GM21529 (cell line): ENCODE results near the gene WDR64.
A peak's percentile ranks its signal among the peaks of the same experiment; 100 is the strongest.

Source experiments
- ATAC-seq: cut with Tn5 transposase; IDR thresholded peaks from one replicate; pipeline ENCODE4 v1.9.1; 2021; ENCODE audit not compliant: unreplicated experiment

The WDR64 gene

GRCh38 chr1:241630899-241631298, 21.2 kb upstream of the WDR64 start:
- ATAC-seq, result no peak

GRCh38 chr1:241631674-241632073, 20.4 kb upstream of the WDR64 start:
- no peak for ATAC-seq

- ATAC-seq, result no peak
Observed at GRCh38 chr1:241632987-241633386, 19.1 kb upstream of the WDR64 start.

- no peak for ATAC-seq
Observed at GRCh38 chr1:241635556-241636152, 16.4 kb upstream of the WDR64 start.

GRCh38 chr1:241636291-241636690, 15.8 kb upstream of the WDR64 start:
- no peak for ATAC-seq

- ATAC-seq, result no peak
Observed at GRCh38 chr1:241637046-241637590, 15.0 kb upstream of the WDR64 start.

- no peak for ATAC-seq
Observed at GRCh38 chr1:241637604-241638003, 14.5 kb upstream of the WDR64 start.

GRCh38 chr1:241638099-241638682, 13.9 kb upstream of the WDR64 start:
- no peak for ATAC-seq

GRCh38 chr1:241638909-241639622, 13.0 kb upstream of the WDR64 start:
- ATAC-seq, result peak; percentile 10

GRCh38 chr1:241639623-241640148, 12.4 kb upstream of the WDR64 start:
- peak; percentile 49 for ATAC-seq

GRCh38 chr1:241640149-241640866, 11.8 kb upstream of the WDR64 start, which contains the start of the genes CHML and OPN3:
TSS of gene CHML (minus strand) at chr1:241640369. CDS start at chr1:241635766, 4,603 bp downstream.
TSS of gene OPN3 (minus strand) at chr1:241640369. CDS start at chr1:241640254, 115 bp downstream.
- ATAC-seq, result peak; percentile 88

GRCh38 chr1:241640867-241641622, 11.0 kb upstream of the WDR64 start:
- no peak for ATAC-seq

GRCh38 chr1:241641773-241642592, 10.1 kb upstream of the WDR64 start:
- no peak for ATAC-seq

- no peak for ATAC-seq
Observed at GRCh38 chr1:241642593-241642944, 9.5 kb upstream of the WDR64 start.

- no peak for ATAC-seq
Observed at GRCh38 chr1:241644259-241644658, 7.8 kb upstream of the WDR64 start.

- no peak for ATAC-seq
Observed at GRCh38 chr1:241645199-241645598, 6.9 kb upstream of the WDR64 start.

GRCh38 chr1:241646201-241646600, 5.9 kb upstream of the WDR64 start:
- no peak for ATAC-seq

- no peak for ATAC-seq
Observed at GRCh38 chr1:241647658-241648057, 4.4 kb upstream of the WDR64 start.

- ATAC-seq, result no peak
Observed at GRCh38 chr1:241648159-241648558, 3.9 kb upstream of the WDR64 start.

GRCh38 chr1:241654019-241654418, 1.9 kb downstream of the WDR64 start:
- ATAC-seq, result no peak
